Pancreas (tissue), 10 donors: Measurements from ENCODE around the gene PUM1. TPM values are rescaled to one million over a fixed set of nuclear protein-coding genes. Genes with fewer than 3 reads are reported as not detected.

ENCODE experiments used
- ATAC-seq, 4 donors: fragments of 200-7000 bp; cut with Tn5 transposase; one replicate each; pipeline versions ENCODE4 v1.8.0 to v1.9.1; 2020; ENCODE audit warnings: mild to moderate bottlenecking in 4 of 4, moderate library complexity in 4 of 4
- DNase-seq, 6 donors: peaks; one replicate each; pipeline ENCODE4 v3.0.0-alpha.2; 2020
- FAIRE-seq: peaks from 2 replicates; lab custom pipeline; 2012; peaks lifted over from hg19 to GRCh38; lab: Jason Lieb, UNC
- H3K27ac ChIP-seq, 4 donors: fragments of 200-600 bp; sonication (generic); 1 replicate in 3 of 4; 2 replicates in 1 of 4; pipeline versions ENCODE4 v1.5.0 to v1.8.0; 2020
- H3K27me3 ChIP-seq, 4 donors: fragments of 200-600 bp; one replicate each; pipeline ENCODE4 v1.8.0; 2021
- H3K36me3 ChIP-seq, 3 donors: fragments of 200-600 bp; sonication (generic) in 1 of 3; one replicate each; pipeline versions ENCODE4 v1.5.0 to v1.8.0; 2020 to 2021
- H3K4me1 ChIP-seq, 3 donors: fragments of 200-600 bp; one replicate each; pipeline ENCODE4 v1.8.0; 2021
- H3K4me3 ChIP-seq, 4 donors: fragments of 200-600 bp; sonication (generic) in 2 of 4; one replicate each; pipeline versions ENCODE4 v1.5.0 to v1.8.0; 2020 to 2021
- H3K9me3 ChIP-seq, 4 donors: fragments of 200-600 bp; one replicate each; pipeline ENCODE4 v1.8.0; 2021
- CTCF ChIP-seq, 4 donors: fragments of 200-600 bp; sonication (generic) in 3 of 4; IDR thresholded peaks; one replicate each; pipeline versions ENCODE4 v1.5.0 to v1.8.0; 2021; ENCODE audit warnings: antibody characterized with exemption in 4 of 4
- WGBS, 2 donors: extraction: QIAGEN DNeasy Blood & Tissue Kit; methylation state at CpG; one replicate each; pipeline ENCODE4 v1.1.7; 2013; 5-methylcytosine and 5-hydroxymethylcytosine counted together
- intact Hi-C, 3 donors: fragments of 100-400 bp; cut with DNase I; formaldehyde crosslinking; loops; one replicate each; pipeline versions ENCODE4 v1.11.1 to v1.14.2; 2022
- polyA plus RNA-seq, 2 donors: library from polyadenylated mRNA; stranded (reverse); fragments of 200-250 nt; gene quantifications; one replicate each; pipeline ENCODE4 v1.2.3, GENCODE V29; 2013
- total RNA-seq, 6 donors: library from RNA; stranded (reverse); fragmentation: NEBNext Ultra II Directional in 4 of 6; extraction: Animal tissue kit (Norgen Biotek cat#: 25700) in 4 of 6; gene quantifications; one replicate each; pipeline versions ENCODE4 v1.2.1 to v1.2.4, GENCODE V29; 2021 to 2023
- donor health status: healthy with polysubstance abuse.
- donor health status: DM: no; HTN: no; CAD: no; lungs with moderate emphysema.
- donor health status: DM: no; HTN: no; CAD: no.
- donor health status: control.
- donor health status: control.
- donor health status: Bipolar disorder and iron deficiency.
- donor health status: DM: yes; HTN: yes; CAD: no.
- donor health status: DM: no; HTN: no; CAD: no.
- donor health status: DM: no; HTN: no; CAD: no.
- donor health status: DM: yes; HTN: yes; CAD: no.

Gene PUM1
- total and polyA plus RNA-seq, 8 donors: 16.9 to 75.8 (median 43.1) TPM

GRCh38 chr1:30904962-30905335, 160.6 kb downstream of the PUM1 start:
- no peak for TF ChIP-seq CTCF (IDR thresholded peaks at IDR 0.05)
- no peaks in the 10 kb centered on the region for H3K9me3 ChIP-seq
- no peak overlapping the region for H3K4me3 ChIP-seq
- DNase-seq: no peak
- intact Hi-C loops: loop anchor here in 1 of 3 donors (5.0 kb wide), 1 partner anchor 183 kb away; the partner anchor contains the start of gene MATN1
- no peaks in the 10 kb centered on the region for H3K27me3 ChIP-seq
- no peaks in the 10 kb centered on the region for H3K36me3 ChIP-seq
- H3K4me1 ChIP-seq: peaks cover 0 to 7% (median 0%) of the 10 kb centered on the region in 3 donors
- WGBS, 2 donors: 92 to 100% methylated on average over 1 of the region's 1 CpG
- H3K27ac ChIP-seq: no peak overlapping the region
- no peak for FAIRE-seq
- no peak for ATAC-seq

GRCh38 chr1:30904191-30904961, 161.1 kb downstream of the PUM1 start:
- no peak for DNase-seq
- WGBS, 2 donors: 73 to 77% methylated on average over 11 of the region's 11 CpGs

GRCh38 chr1:30903343-30904034, 162.0 kb downstream of the PUM1 start:
- intact Hi-C loops: no loop called here
- H3K4me3 ChIP-seq: no peak overlapping the region
- no peak for DNase-seq
- ATAC-seq: no peak
- H3K27me3 ChIP-seq: no peaks in the 10 kb centered on the region
- no peak for FAIRE-seq
- WGBS, 2 donors: 79 to 89% methylated on average over 8 of the region's 8 CpGs
- peaks cover 0 to 7% (median 0%) of the 10 kb centered on the region in 3 donors for H3K4me1 ChIP-seq
- H3K36me3 ChIP-seq: no peaks in the 10 kb centered on the region
- H3K27ac ChIP-seq: no peak overlapping the region
- no peak for TF ChIP-seq CTCF (IDR thresholded peaks at IDR 0.05)
- H3K9me3 ChIP-seq: no peaks in the 10 kb centered on the region

More at GRCh38 chr1:30904191-30904961, 161.1 kb downstream of the PUM1 start:
- ATAC-seq: no peak
- Histone ChIP-seq H3K4me1 (peaks cover 0 to 7% (median 0%) of the 10 kb centered on the region in 3 donors), H3K9me3 (no peaks in the 10 kb centered on the region), H3K4me3 (no peak overlapping the region), H3K27ac (no peak overlapping the region), H3K27me3 (no peaks in the 10 kb centered on the region), H3K36me3 (no peaks in the 10 kb centered on the region)
- no peak for FAIRE-seq
- intact Hi-C loops: no loop called here
- TF ChIP-seq CTCF (IDR thresholded peaks at IDR 0.05): no peak

GRCh38 chr1:30902593-30903290, 162.8 kb downstream of the PUM1 start:
- FAIRE-seq (no peak), DNase-seq (no peak), ATAC-seq (peak in 2 of 4 donors; percentile 20 to 32)
- peaks cover 0 to 7% (median 0%) of the 10 kb centered on the region in 3 donors for H3K4me1 ChIP-seq
- intact Hi-C loops: no loop called here
- no peak overlapping the region for H3K4me3 ChIP-seq
- peak overlapping the region in 3 of 4 donors; percentile 53 to 57 (median 57) for H3K27ac ChIP-seq
- WGBS, 2 donors: 74 to 85% methylated on average over 9 of the region's 9 CpGs
- no peaks in the 10 kb centered on the region for H3K27me3 ChIP-seq
- H3K36me3 ChIP-seq: no peaks in the 10 kb centered on the region
- no peak for TF ChIP-seq CTCF (IDR thresholded peaks at IDR 0.05)
- no peaks in the 10 kb centered on the region for H3K9me3 ChIP-seq
